Endothelial cell (in vitro differentiated cells): ENCODE measurements around the gene CCDC185. TPM values are rescaled to one million over a fixed set of nuclear protein-coding genes. Genes with fewer than 3 reads are reported as not detected.

Source experiments
- DNase-seq: peaks from one replicate; pipeline ENCODE4 v3.0.0; 2021; ENCODE audit warnings: low spot score
- H3K27ac Mint-ChIP-seq: one replicate; pipeline ENCODE4 v1.8.0; 2021; ENCODE audit warnings: mixed read lengths, inconsistent platforms; ENCODE audit not compliant: unreplicated experiment
- H3K27me3 Mint-ChIP-seq: one replicate; pipeline ENCODE4 v1.8.0; 2021; ENCODE audit warnings: mild to moderate bottlenecking, moderate library complexity, mixed read lengths, inconsistent platforms; ENCODE audit not compliant: unreplicated experiment
- H3K36me3 Mint-ChIP-seq: one replicate; pipeline ENCODE4 v1.8.0; 2021; ENCODE audit warnings: mild to moderate bottlenecking, low read depth, mixed read lengths, inconsistent platforms; ENCODE audit not compliant: unreplicated experiment
- H3K4me1 Mint-ChIP-seq: one replicate; pipeline ENCODE4 v1.8.0; 2021; ENCODE audit warnings: mild to moderate bottlenecking, mixed read lengths, inconsistent platforms; ENCODE audit not compliant: unreplicated experiment
- H3K4me3 Mint-ChIP-seq: one replicate; pipeline ENCODE4 v1.8.0; 2021; ENCODE audit warnings: mild to moderate bottlenecking, mixed read lengths, inconsistent platforms; ENCODE audit not compliant: unreplicated experiment
- H3K9me3 Mint-ChIP-seq: one replicate; pipeline ENCODE4 v1.8.0; 2021; ENCODE audit warnings: mixed read lengths, inconsistent platforms; ENCODE audit not compliant: unreplicated experiment
- CTCF ChIP-seq: fragments of 200-600 bp; sonication (generic); IDR thresholded peaks from one replicate; pipeline ENCODE4 v1.5.0; 2021; ENCODE audit warnings: antibody characterized with exemption; ENCODE audit not compliant: unreplicated experiment
- long read RNA-seq: library from polyadenylated mRNA; unstranded; transcript quantifications from one replicate; pipeline ENCODE4 v2.0.0, GENCODE V29; 2020; ENCODE audit not compliant: unreplicated experiment
- total RNA-seq: library from RNA; stranded (reverse); fragmentation: NEBNext Ultra II Directional; extraction: Animal tissue kit (Norgen Biotek cat#: 25700); gene quantifications from one replicate; pipeline ENCODE4 v1.2.1, GENCODE V29; 2021; ENCODE audit not compliant: unreplicated experiment

The CCDC185 gene
- not detected for total RNA-seq
- long read RNA-seq = 0 reads

GRCh38 chr1:223393275-223394214 lies at the start of gene CCDC185:
TSS of gene CCDC185 (plus strand) at chr1:223393415. CDS start at chr1:223393476, 61 bp downstream.
- H3K36me3 Mint-ChIP-seq = no peaks in the 10 kb centered on the region
- peaks cover 4% of the 10 kb centered on the region for H3K27me3 Mint-ChIP-seq
- no peaks in the 10 kb centered on the region for H3K9me3 Mint-ChIP-seq
- H3K4me1 Mint-ChIP-seq = peaks cover 5% of the 10 kb centered on the region
- H3K27ac Mint-ChIP-seq = no peak within 1 kb of the TSS
- no peak within 1 kb of the TSS for H3K4me3 Mint-ChIP-seq
- no peak for TF ChIP-seq CTCF
- peak; percentile 11 for DNase-seq

GRCh38 chr1:223343692-223344091 lies 49.5 kb upstream of the CCDC185 start:
- no peak for TF ChIP-seq CTCF
- no peak for DNase-seq
- Mint-ChIP-seq H3K27me3 (peaks cover 9% of the 10 kb centered on the region), H3K4me1 (peaks cover 29% of the 10 kb centered on the region), H3K36me3 (no peaks in the 10 kb centered on the region), H3K9me3 (no peaks in the 10 kb centered on the region), H3K27ac (no peak overlapping the region), H3K4me3 (no peak overlapping the region)

GRCh38 chr1:223344491-223344890 lies 48.7 kb upstream of the CCDC185 start:
- Mint-ChIP-seq H3K9me3 (no peaks in the 10 kb centered on the region), H3K27ac (no peak overlapping the region), H3K4me1 (peaks cover 28% of the 10 kb centered on the region), H3K36me3 (no peaks in the 10 kb centered on the region), H3K4me3 (no peak overlapping the region), H3K27me3 (peaks cover 6% of the 10 kb centered on the region)
- no peak for DNase-seq
- no peak for TF ChIP-seq CTCF

GRCh38 chr1:223345720-223346119 lies 47.5 kb upstream of the CCDC185 start:
- peaks cover 6% of the 10 kb centered on the region for H3K27me3 Mint-ChIP-seq
- TF ChIP-seq CTCF = no peak
- H3K4me1 Mint-ChIP-seq = peaks cover 22% of the 10 kb centered on the region
- H3K4me3 Mint-ChIP-seq = no peak overlapping the region
- H3K9me3 Mint-ChIP-seq = no peaks in the 10 kb centered on the region
- H3K36me3 Mint-ChIP-seq = no peaks in the 10 kb centered on the region
- no peak overlapping the region for H3K27ac Mint-ChIP-seq
- no peak for DNase-seq

GRCh38 chr1:223346311-223346710 lies 46.9 kb upstream of the CCDC185 start:
- Mint-ChIP-seq H3K4me3 (no peak overlapping the region), H3K36me3 (no peaks in the 10 kb centered on the region), H3K27ac (no peak overlapping the region), H3K4me1 (peaks cover 17% of the 10 kb centered on the region), H3K9me3 (no peaks in the 10 kb centered on the region), H3K27me3 (peaks cover 6% of the 10 kb centered on the region)
- DNase-seq = no peak
- TF ChIP-seq CTCF = no peak
